ENCODE results near the gene TAF6L. TPM values are rescaled to one million over a fixed set of nuclear protein-coding genes. Genes with fewer than 3 reads are reported as not detected.
A peak's percentile ranks its signal among the peaks of the same experiment; 100 is the strongest.

Gene TAF6L
- total and polyA plus RNA-seq, 2 of the 8 experiments (the other 6 are each of a cell fraction or from before 2014, with no cell fraction given), result 24.8 to 31.9 TPM

DNA sequence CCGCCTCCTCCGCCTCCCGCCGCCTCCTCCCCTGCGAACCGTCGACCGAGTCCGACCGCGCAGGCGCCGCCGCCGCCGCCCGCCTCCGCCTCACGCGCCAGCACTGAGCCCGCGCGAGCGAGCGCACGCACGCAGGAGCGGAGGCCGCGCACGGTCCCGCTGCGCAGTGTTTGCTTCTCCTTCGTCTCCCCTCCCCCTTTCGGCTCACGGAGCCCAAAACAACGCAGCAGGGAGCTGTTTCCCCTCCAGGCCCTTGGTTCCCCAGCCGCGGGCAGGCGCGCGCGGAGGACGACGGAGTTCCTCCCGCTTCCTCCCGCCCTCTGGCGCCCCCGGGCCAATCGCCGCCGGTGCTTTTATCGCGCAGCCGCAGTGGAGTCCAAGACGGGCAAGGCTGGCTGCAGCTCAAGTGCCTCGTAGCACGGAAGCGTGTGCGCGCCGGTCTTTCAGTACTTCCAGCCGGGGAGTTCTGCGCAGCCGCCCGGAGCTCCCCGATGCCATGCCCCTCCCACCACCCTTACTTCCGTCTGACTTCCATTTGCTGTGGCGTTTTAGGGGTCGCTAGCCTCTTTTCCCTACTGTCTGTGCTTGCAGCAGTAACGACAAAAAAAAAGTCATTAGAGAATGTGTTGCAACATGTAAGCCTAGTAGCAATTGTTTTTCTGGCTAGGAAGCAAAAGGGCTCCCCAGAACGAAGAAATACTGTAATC lies 43.9 kb upstream of the TAF6L start, which contains the start of gene HNRNPUL2 (continued):
- TF ChIP-seq, protein P1, sequence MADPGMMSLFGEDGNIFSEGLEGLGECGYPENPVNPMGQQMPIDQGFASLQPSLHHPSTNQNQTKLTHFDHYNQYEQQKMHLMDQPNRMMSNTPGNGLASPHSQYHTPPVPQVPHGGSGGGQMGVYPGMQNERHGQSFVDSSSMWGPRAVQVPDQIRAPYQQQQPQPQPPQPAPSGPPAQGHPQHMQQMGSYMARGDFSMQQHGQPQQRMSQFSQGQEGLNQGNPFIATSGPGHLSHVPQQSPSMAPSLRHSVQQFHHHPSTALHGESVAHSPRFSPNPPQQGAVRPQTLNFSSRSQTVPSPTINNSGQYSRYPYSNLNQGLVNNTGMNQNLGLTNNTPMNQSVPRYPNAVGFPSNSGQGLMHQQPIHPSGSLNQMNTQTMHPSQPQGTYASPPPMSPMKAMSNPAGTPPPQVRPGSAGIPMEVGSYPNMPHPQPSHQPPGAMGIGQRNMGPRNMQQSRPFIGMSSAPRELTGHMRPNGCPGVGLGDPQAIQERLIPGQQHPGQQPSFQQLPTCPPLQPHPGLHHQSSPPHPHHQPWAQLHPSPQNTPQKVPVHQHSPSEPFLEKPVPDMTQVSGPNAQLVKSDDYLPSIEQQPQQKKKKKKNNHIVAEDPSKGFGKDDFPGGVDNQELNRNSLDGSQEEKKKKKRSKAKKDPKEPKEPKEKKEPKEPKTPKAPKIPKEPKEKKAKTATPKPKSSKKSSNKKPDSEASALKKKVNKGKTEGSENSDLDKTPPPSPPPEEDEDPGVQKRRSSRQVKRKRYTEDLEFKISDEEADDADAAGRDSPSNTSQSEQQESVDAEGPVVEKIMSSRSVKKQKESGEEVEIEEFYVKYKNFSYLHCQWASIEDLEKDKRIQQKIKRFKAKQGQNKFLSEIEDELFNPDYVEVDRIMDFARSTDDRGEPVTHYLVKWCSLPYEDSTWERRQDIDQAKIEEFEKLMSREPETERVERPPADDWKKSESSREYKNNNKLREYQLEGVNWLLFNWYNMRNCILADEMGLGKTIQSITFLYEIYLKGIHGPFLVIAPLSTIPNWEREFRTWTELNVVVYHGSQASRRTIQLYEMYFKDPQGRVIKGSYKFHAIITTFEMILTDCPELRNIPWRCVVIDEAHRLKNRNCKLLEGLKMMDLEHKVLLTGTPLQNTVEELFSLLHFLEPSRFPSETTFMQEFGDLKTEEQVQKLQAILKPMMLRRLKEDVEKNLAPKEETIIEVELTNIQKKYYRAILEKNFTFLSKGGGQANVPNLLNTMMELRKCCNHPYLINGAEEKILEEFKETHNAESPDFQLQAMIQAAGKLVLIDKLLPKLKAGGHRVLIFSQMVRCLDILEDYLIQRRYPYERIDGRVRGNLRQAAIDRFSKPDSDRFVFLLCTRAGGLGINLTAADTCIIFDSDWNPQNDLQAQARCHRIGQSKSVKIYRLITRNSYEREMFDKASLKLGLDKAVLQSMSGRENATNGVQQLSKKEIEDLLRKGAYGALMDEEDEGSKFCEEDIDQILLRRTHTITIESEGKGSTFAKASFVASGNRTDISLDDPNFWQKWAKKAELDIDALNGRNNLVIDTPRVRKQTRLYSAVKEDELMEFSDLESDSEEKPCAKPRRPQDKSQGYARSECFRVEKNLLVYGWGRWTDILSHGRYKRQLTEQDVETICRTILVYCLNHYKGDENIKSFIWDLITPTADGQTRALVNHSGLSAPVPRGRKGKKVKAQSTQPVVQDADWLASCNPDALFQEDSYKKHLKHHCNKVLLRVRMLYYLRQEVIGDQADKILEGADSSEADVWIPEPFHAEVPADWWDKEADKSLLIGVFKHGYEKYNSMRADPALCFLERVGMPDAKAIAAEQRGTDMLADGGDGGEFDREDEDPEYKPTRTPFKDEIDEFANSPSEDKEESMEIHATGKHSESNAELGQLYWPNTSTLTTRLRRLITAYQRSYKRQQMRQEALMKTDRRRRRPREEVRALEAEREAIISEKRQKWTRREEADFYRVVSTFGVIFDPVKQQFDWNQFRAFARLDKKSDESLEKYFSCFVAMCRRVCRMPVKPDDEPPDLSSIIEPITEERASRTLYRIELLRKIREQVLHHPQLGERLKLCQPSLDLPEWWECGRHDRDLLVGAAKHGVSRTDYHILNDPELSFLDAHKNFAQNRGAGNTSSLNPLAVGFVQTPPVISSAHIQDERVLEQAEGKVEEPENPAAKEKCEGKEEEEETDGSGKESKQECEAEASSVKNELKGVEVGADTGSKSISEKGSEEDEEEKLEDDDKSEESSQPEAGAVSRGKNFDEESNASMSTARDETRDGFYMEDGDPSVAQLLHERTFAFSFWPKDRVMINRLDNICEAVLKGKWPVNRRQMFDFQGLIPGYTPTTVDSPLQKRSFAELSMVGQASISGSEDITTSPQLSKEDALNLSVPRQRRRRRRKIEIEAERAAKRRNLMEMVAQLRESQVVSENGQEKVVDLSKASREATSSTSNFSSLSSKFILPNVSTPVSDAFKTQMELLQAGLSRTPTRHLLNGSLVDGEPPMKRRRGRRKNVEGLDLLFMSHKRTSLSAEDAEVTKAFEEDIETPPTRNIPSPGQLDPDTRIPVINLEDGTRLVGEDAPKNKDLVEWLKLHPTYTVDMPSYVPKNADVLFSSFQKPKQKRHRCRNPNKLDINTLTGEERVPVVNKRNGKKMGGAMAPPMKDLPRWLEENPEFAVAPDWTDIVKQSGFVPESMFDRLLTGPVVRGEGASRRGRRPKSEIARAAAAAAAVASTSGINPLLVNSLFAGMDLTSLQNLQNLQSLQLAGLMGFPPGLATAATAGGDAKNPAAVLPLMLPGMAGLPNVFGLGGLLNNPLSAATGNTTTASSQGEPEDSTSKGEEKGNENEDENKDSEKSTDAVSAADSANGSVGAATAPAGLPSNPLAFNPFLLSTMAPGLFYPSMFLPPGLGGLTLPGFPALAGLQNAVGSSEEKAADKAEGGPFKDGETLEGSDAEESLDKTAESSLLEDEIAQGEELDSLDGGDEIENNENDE (IDR thresholded peaks at IDR 0.05; ENCODE audit: insufficient replicate concordance, low read length), result no peak
- no peak for TF ChIP-seq RAD21 (IDR thresholded peaks at IDR 0.05 in 1 of 2, conservative IDR thresholded peaks at IDR 0.05 in 1 of 2; ENCODE audit: low read depth in 2 of 2, low read length in 2 of 2)
- no peak for TF ChIP-seq RFX5 (IDR thresholded peaks at IDR 0.05; ENCODE audit: borderline replicate concordance, low read depth, low read length)
- peak; percentile 55; the same call in 1 of the 2 replicates for TF ChIP-seq TBP (IDR thresholded peaks at IDR 0.05; ENCODE audit: low read depth, low read length)
- no peak for TF ChIP-seq SRF (IDR thresholded peaks at IDR 0.05; ENCODE audit: low read depth, low read length)
- TF ChIP-seq POLR2A (IDR thresholded peaks at IDR 0.05; ENCODE audit: control extremely low read depth in 1 of 2, low read depth in 2 of 2, low read length in 2 of 2), result peak; percentile 90
- no peak for TF ChIP-seq CBX5 (IDR thresholded peaks at IDR 0.05; ENCODE audit: low read depth, low read length)
- no peak for TF ChIP-seq JUN (IDR thresholded peaks at IDR 0.05; ENCODE audit: low read depth, low read length)
- no peak for TF ChIP-seq HDAC6 (IDR thresholded peaks at IDR 0.05; ENCODE audit: low read depth, low read length)
- peak; percentile 91 for TF ChIP-seq POLR2AphosphoS5 (IDR thresholded peaks at IDR 0.05; ENCODE audit: low read depth, low read length)
- TF ChIP-seq BACH1 (IDR thresholded peaks at IDR 0.05; ENCODE audit: low read length), result peak; percentile 46; the same call in 1 of the 2 replicates

Data from H1 (cell line).